Thoracic aorta (tissue), 2 donors: ENCODE data around the gene DCDC2C. TPM values are rescaled to one million over a fixed set of nuclear protein-coding genes. Genes with fewer than 3 reads are reported as not detected.

Experiments
- ATAC-seq: fragments of 150-250 bp; one replicate; pipeline ENCODE4 v1.8.0; 2017; ENCODE audit warnings: low read depth; ENCODE audit not compliant: insufficient number of reproducible peaks, low FRiP score
- DNase-seq: peaks from one replicate; pipeline ENCODE4 v3.0.0-alpha.2; 2020; ENCODE audit warnings: low spot score
- H3K27ac ChIP-seq, 2 donors: fragments of 200-600 bp; sonication (generic); 1 replicate in 1 of 2; 2 replicates in 1 of 2; pipeline ENCODE4 v1.5.1; 2016; ENCODE audit warnings: mild to moderate bottlenecking in 2 of 2, moderate library complexity in 2 of 2
- H3K27me3 ChIP-seq: fragments of 200-600 bp; sonication (generic); replicated peaks from 2 replicates; pipeline ENCODE4 v1.6.0; 2016; ENCODE audit warnings: mild to moderate bottlenecking; ENCODE audit not compliant: insufficient read depth
- H3K36me3 ChIP-seq: fragments of 200-600 bp; sonication (generic); one replicate; pipeline ENCODE4 v1.5.1; 2016
- H3K4me1 ChIP-seq, 2 donors: fragments of 200-600 bp; sonication (generic); 1 replicate in 1 of 2; 2 replicates in 1 of 2; pipeline versions ENCODE4 v1.5.1 to v1.6.0; 2016; ENCODE audit warnings: low read depth in 2 of 2, mild to moderate bottlenecking in 1 of 2; ENCODE audit not compliant: control insufficient read depth in 1 of 2
- H3K4me3 ChIP-seq: fragments of 200-600 bp; sonication (generic); 2 replicates; pipeline ENCODE4 v1.5.1; 2016; ENCODE audit warnings: mild to moderate bottlenecking
- H3K9me3 ChIP-seq: fragments of 200-600 bp; sonication (generic); 2 replicates; pipeline ENCODE4 v1.5.1; 2016
- total RNA-seq, 2 donors: library from RNA; depleted of rRNA; stranded (reverse); fragments of >200 nt; gene quantifications; one replicate each; pipeline versions ENCODE4 v1.1.0 to v1.2.3, GENCODE V29; 2016
- TF ChIP-seq, protein P1 (sequence below): fragments of 200-600 bp; sonication (generic); IDR thresholded peaks from one replicate; pipeline ENCODE4 v1.5.1; 2019; ENCODE audit warnings: antibody characterized with exemption

Gene DCDC2C
- total RNA-seq, 2 donors from 2014 or later, result 6.6 to 13.1 TPM

DNA sequence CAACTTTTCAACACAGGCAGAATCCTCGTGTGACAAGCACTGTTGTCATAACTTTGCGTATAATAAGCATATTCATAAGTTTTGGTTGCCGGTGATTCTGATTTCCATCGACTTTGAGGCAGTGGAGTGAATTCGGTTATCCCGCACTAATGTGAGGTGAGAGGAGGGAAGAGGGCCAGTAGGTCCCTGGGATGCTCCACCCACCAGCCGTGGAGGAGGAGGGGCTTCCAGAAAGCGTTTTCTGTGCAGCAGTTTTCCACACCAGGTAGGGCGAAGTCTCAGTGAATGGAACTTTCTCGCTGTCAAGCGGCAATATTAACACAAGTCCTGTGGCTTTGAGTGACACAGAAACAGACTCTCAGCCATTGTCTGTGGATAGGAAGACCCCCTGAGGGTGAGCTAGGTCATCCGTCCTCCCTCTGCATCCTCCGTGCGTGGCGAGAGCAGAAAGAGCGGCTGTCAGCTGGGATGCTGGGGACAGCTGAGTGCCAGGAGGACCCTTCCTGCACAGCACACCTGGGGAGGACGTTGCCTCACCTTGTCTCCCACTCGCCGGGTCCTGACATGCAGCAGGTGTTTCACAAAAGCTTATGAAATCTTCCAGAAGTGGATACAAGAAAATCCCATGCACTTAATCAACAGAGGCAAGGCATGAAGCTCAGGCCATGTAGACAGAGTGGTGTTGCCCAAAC is 67.5 kb downstream of the DCDC2C start:
- DNase-seq, result no peak
- Histone ChIP-seq H3K27ac (no peak overlapping the region), H3K4me1 (no peaks in the 10 kb centered on the region), H3K9me3 (no peaks in the 10 kb centered on the region), H3K27me3 (no peaks in the 10 kb centered on the region), H3K36me3 (no peaks in the 10 kb centered on the region), H3K4me3 (no peak overlapping the region)
- TF ChIP-seq, protein P1, sequence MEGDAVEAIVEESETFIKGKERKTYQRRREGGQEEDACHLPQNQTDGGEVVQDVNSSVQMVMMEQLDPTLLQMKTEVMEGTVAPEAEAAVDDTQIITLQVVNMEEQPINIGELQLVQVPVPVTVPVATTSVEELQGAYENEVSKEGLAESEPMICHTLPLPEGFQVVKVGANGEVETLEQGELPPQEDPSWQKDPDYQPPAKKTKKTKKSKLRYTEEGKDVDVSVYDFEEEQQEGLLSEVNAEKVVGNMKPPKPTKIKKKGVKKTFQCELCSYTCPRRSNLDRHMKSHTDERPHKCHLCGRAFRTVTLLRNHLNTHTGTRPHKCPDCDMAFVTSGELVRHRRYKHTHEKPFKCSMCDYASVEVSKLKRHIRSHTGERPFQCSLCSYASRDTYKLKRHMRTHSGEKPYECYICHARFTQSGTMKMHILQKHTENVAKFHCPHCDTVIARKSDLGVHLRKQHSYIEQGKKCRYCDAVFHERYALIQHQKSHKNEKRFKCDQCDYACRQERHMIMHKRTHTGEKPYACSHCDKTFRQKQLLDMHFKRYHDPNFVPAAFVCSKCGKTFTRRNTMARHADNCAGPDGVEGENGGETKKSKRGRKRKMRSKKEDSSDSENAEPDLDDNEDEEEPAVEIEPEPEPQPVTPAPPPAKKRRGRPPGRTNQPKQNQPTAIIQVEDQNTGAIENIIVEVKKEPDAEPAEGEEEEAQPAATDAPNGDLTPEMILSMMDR, result no peak
- ATAC-seq, result no peak

DNA sequence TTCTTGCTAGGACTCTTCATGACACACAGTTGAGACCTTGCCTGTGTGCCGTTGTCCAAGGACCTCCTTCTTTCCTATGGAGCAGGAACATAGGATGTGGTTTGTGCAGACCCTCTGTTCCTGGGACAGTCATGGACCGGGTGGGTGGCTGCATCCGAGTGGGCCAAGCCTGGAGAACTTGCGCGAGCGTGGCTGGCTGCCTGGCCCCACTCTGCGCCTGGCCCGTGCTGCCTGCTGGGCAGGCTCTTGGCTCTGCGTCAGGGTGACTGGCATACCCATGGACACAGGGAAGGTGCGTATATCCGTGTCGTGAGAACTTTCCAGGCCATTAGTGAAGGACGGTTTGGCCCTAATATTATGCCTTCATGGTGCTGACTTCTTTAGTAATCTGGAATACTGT is 68.2 kb downstream of the DCDC2C start:
- Histone ChIP-seq H3K27ac (no peak overlapping the region), H3K4me1 (no peaks in the 10 kb centered on the region), H3K27me3 (no peaks in the 10 kb centered on the region), H3K36me3 (no peaks in the 10 kb centered on the region), H3K4me3 (no peak overlapping the region), H3K9me3 (no peaks in the 10 kb centered on the region)
- DNase-seq (no peak), ATAC-seq (no peak)
- TF ChIP-seq, protein P1, result no peak

DNA sequence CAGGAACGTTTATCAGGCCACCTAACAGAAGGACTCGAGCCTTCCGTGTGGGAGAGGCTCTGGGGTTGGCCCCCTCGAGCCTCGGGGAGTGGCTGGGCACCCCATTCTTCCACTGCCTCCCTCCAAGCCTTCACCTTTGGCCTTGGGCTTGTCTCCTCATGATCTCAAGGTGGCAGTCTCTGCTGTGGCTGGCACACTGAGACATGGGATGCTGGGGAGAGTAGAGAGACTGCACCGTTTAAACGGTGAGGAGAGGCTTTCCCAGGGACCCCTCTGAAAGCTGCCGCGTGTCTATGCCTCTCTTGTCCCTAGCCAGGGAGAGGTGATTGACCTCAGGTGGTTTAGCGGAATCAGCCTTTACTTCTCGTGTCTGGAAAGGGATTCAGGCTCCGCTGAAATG is 71.0 kb downstream of the DCDC2C start:
- no peaks in the 10 kb centered on the region for H3K9me3 ChIP-seq
- ATAC-seq, result no peak
- no peaks in the 10 kb centered on the region for H3K27me3 ChIP-seq
- TF ChIP-seq, protein P1, result no peak
- no peaks in the 10 kb centered on the region for H3K4me1 ChIP-seq
- no peak for DNase-seq
- no peak overlapping the region for H3K4me3 ChIP-seq
- no peaks in the 10 kb centered on the region for H3K36me3 ChIP-seq
- no peak overlapping the region for H3K27ac ChIP-seq

DNA sequence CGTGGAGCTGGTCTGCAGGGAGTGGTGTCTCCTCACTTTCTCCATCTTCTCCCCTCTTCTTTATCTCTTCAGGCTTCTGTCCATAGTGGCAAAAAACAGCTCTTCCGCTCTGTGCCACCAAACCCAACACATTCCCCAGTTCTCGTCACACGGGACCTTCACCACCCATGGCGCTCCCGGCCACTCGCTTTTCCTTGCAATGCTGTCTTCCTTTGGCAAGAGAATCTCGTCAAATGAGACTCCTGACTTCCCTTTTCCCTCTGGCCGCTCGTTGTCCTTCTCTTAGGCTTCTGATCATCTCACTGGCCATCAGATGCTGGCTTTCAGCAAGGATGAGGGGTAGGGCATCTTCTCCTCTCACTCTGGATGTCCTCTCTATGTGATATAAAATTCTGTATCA is 72.9 kb downstream of the DCDC2C start:
- Histone ChIP-seq H3K27me3 (no peaks in the 10 kb centered on the region), H3K4me3 (no peak overlapping the region), H3K36me3 (no peaks in the 10 kb centered on the region), H3K27ac (no peak overlapping the region), H3K4me1 (no peaks in the 10 kb centered on the region), H3K9me3 (no peaks in the 10 kb centered on the region)
- TF ChIP-seq, protein P1, result no peak
- ATAC-seq (no peak), DNase-seq (no peak)

DNA sequence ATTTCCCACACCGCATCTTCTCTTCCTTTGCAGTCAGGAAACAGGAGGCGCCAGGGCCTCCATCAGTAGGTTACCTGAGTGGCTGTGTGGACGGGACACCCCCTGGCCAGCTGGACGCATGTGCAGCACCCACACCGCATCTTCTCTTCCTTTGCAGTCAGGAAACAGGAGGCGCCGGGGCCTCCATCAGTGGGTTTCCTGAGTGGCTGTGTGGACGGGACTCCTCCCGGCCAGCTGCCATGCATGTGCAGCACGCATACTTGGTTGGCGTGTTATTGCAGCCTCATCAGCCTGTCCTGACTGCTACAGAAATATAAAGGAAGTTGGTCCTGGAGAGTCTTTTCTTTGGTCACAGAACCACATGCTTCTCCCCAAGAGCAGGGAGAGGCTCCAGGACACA is 74.6 kb downstream of the DCDC2C start:
- Histone ChIP-seq H3K9me3 (no peaks in the 10 kb centered on the region), H3K27me3 (no peaks in the 10 kb centered on the region), H3K4me1 (no peaks in the 10 kb centered on the region), H3K4me3 (no peak overlapping the region), H3K27ac (no peak overlapping the region), H3K36me3 (no peaks in the 10 kb centered on the region)
- no peak for ATAC-seq
- TF ChIP-seq, protein P1, result no peak
- no peak for DNase-seq
